Measurements from ENCODE around the gene ZCCHC17.
"Not testable (repeated sequence)": the region's sequence is repeated elsewhere in the genome, so short reads cannot be mapped to it uniquely, and the experiment has no call there.

ZCCHC17 gene

DNA sequence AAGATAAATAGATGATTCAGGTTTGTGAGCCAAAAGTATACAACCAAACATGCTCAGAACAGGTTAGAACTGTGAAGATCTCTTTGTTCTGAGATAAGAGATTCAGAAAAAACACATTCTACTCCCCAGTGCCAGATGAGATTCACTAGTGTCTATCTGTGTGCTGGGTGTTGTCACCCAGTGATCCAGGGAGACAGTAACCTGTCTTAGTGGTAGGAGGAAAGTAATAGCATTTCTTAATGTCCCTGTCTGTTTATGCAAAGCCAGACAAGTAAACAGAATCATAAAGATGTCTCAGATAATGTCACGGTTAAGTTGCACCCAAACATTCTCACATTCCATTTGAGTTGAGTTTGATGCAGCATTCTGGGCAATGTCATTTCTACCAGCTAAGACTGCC is 38.3 kb upstream of the ZCCHC17 start:
- Histone ChIP-seq H3K27ac (replicated peaks; ENCODE audit: low read length) (no peak overlapping the region), H3K4ac (ENCODE audit: low read length) (no peak overlapping the region), H2BK15ac (ENCODE audit: low read length) (no peak overlapping the region), H2BK120ac (ENCODE audit: low read depth, low read length) (no peak overlapping the region), H3K23ac (ENCODE audit: low read depth, low read length, poor library complexity) (no peak overlapping the region), H3K9ac (ENCODE audit: low read depth, low read length, poor library complexity) (no peak overlapping the region), H3K18ac (ENCODE audit: low read length) (no peak overlapping the region), H2AFZ (ENCODE audit: low read length) (no peak overlapping the region), H3K14ac (ENCODE audit: low read length) (no peak overlapping the region), H3K79me1 (ENCODE audit: low read depth, low read length) (no peaks in the 10 kb centered on the region), H3K9me3 (replicated peaks in 1 of 2; ENCODE audit: control insufficient read depth in 2 of 2, insufficient read depth in 1 of 2, low read depth in 1 of 2, low read length in 2 of 2) (no peaks in the 10 kb centered on the region), H3K4me1 (ENCODE audit: control insufficient read depth in 2 of 2, insufficient read depth in 1 of 2, low read depth in 1 of 2, low read length in 2 of 2) (no peaks in the 10 kb centered on the region), H3K27me3 (ENCODE audit: control insufficient read depth in 3 of 3, insufficient read depth in 3 of 3, low read depth in 1 of 3, low read length in 3 of 3) (no peaks in the 10 kb centered on the region), H4K8ac (ENCODE audit: low read depth, low read length) (no peak overlapping the region), H4K91ac (ENCODE audit: low read depth, low read length, poor library complexity) (no peak overlapping the region), H3K36me3 (replicated peaks in 1 of 2; ENCODE audit: control insufficient read depth in 2 of 2, insufficient read depth in 2 of 2, low read length in 2 of 2) (peaks cover 14 to 68% of the 10 kb centered on the region in 2 donors), H2BK12ac (ENCODE audit: low read length) (no peak overlapping the region), H2BK5ac (ENCODE audit: low read length) (no peak overlapping the region), H3K4me3 (ENCODE audit: low read length in 2 of 2) (no peak overlapping the region), H3K4me2 (ENCODE audit: insufficient read depth, low read length, poor library complexity, severe bottlenecking) (no peak overlapping the region), H2AK5ac (ENCODE audit: low read depth, low read length) (no peak overlapping the region)
- no peak for DNase-seq (ENCODE audit: low spot score)
- WGBS, 2 donors (ENCODE audit: extremely low coverage in 2 of 2, insufficient read length in 2 of 2, insufficient replicate concordance in 1 of 2): no CpG with 5 or more reads among the region's 1 CpG

DNA sequence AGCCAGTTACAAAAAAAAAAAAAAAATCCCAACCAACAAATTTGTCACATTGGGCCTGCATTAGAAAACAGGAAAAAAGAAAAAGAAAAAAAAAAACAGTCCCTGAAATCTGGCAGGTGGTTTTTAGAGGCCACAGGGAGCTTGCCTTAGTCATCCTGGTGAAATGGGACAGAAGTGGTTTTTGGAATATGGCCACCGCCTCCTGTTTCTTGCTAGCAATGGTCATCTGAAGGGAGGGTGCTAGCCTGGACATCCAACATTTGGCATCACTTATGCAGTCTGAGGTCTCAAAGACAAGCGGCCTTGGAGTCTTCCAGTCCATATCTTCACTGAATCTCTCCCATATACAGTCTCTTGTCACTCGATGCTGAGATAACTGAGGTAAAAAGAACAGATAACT is 37.1 kb upstream of the ZCCHC17 start:
- peaks cover 14 to 80% of the 10 kb centered on the region in 2 donors for H3K36me3 ChIP-seq (replicated peaks in 1 of 2; ENCODE audit: control insufficient read depth in 2 of 2, insufficient read depth in 2 of 2, low read length in 2 of 2)
- WGBS, 2 donors (ENCODE audit: extremely low coverage in 2 of 2, insufficient read length in 2 of 2, insufficient replicate concordance in 1 of 2): no CpG with 5 or more reads among the region's 3 CpGs

DNA sequence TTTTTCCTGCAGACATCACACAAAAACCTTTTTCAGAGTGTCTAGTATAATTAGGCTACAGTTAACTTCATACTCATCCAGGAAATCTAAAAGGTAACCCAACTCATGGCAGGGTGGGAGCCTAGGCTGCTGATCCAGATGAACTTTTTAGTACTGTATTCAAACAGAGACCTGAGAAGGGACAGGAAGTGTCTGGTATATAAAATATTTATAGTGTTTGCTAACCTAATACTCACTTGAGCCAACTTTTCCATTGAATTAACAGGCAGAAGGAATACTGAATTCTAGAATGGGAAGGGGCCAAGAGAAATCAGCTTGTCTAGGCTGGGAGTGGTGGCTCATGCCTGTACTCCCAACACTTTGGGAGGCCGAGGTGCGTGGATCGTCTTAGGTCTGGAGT is 34.9 kb upstream of the ZCCHC17 start:
- Histone ChIP-seq H3K23ac (ENCODE audit: low read depth, low read length, poor library complexity) (no peak overlapping the region), H2BK120ac (ENCODE audit: low read depth, low read length) (no peak overlapping the region), H3K4me3 (ENCODE audit: low read length in 2 of 2) (no peak overlapping the region), H2AK5ac (ENCODE audit: low read depth, low read length) (no peak overlapping the region), H3K4ac (ENCODE audit: low read length) (no peak overlapping the region), H3K9ac (ENCODE audit: low read depth, low read length, poor library complexity) (no peak overlapping the region), H3K79me1 (ENCODE audit: low read depth, low read length) (no peaks in the 10 kb centered on the region), H3K36me3 (replicated peaks in 1 of 2; ENCODE audit: control insufficient read depth in 2 of 2, insufficient read depth in 2 of 2, low read length in 2 of 2) (peaks cover 16 to 96% of the 10 kb centered on the region in 2 donors), H2BK15ac (ENCODE audit: low read length) (no peak overlapping the region), H3K27me3 (ENCODE audit: control insufficient read depth in 3 of 3, insufficient read depth in 3 of 3, low read depth in 1 of 3, low read length in 3 of 3) (no peaks in the 10 kb centered on the region), H2BK12ac (ENCODE audit: low read length) (no peak overlapping the region), H4K91ac (ENCODE audit: low read depth, low read length, poor library complexity) (no peak overlapping the region), H3K18ac (ENCODE audit: low read length) (no peak overlapping the region), H3K9me3 (replicated peaks in 1 of 2; ENCODE audit: control insufficient read depth in 2 of 2, insufficient read depth in 1 of 2, low read depth in 1 of 2, low read length in 2 of 2) (no peaks in the 10 kb centered on the region), H2AFZ (ENCODE audit: low read length) (no peak overlapping the region), H3K14ac (ENCODE audit: low read length) (no peak overlapping the region), H3K4me1 (ENCODE audit: control insufficient read depth in 2 of 2, insufficient read depth in 1 of 2, low read depth in 1 of 2, low read length in 2 of 2) (peaks cover 0 to 4% of the 10 kb centered on the region in 2 donors), H3K27ac (replicated peaks; ENCODE audit: low read length) (no peak overlapping the region), H4K8ac (ENCODE audit: low read depth, low read length) (no peak overlapping the region), H3K4me2 (ENCODE audit: insufficient read depth, low read length, poor library complexity, severe bottlenecking) (no peak overlapping the region), H2BK5ac (ENCODE audit: low read length) (no peak overlapping the region)
- WGBS, 2 donors (ENCODE audit: extremely low coverage in 2 of 2, insufficient read length in 2 of 2, insufficient replicate concordance in 1 of 2): no CpG with 5 or more reads among the region's 3 CpGs
- no peak for DNase-seq (ENCODE audit: low spot score)

More for the DNA sequence above, 37.1 kb upstream of the ZCCHC17 start:
- H3K4me2 ChIP-seq (ENCODE audit: insufficient read depth, low read length, poor library complexity, severe bottlenecking): no peak overlapping the region
- H3K4ac ChIP-seq (ENCODE audit: low read length): no peak overlapping the region
- H4K8ac ChIP-seq (ENCODE audit: low read depth, low read length): no peak overlapping the region
- H3K14ac ChIP-seq (ENCODE audit: low read length): no peak overlapping the region
- no peak overlapping the region for H3K18ac ChIP-seq (ENCODE audit: low read length)
- no peak overlapping the region for H4K91ac ChIP-seq (ENCODE audit: low read depth, low read length, poor library complexity)
- H3K4me3 ChIP-seq (ENCODE audit: low read length in 2 of 2): no peak overlapping the region
- H3K27me3 ChIP-seq (ENCODE audit: control insufficient read depth in 3 of 3, insufficient read depth in 3 of 3, low read depth in 1 of 3, low read length in 3 of 3): no peaks in the 10 kb centered on the region
- no peak overlapping the region for H3K27ac ChIP-seq (replicated peaks; ENCODE audit: low read length)
- H3K9me3 ChIP-seq (replicated peaks in 1 of 2; ENCODE audit: control insufficient read depth in 2 of 2, insufficient read depth in 1 of 2, low read depth in 1 of 2, low read length in 2 of 2): no peaks in the 10 kb centered on the region
- H2BK120ac ChIP-seq (ENCODE audit: low read depth, low read length): no peak overlapping the region
- no peaks in the 10 kb centered on the region for H3K4me1 ChIP-seq (ENCODE audit: control insufficient read depth in 2 of 2, insufficient read depth in 1 of 2, low read depth in 1 of 2, low read length in 2 of 2)
- no peak overlapping the region for H2BK15ac ChIP-seq (ENCODE audit: low read length)
- H2AFZ ChIP-seq (ENCODE audit: low read length): no peak overlapping the region
- H3K23ac ChIP-seq (ENCODE audit: low read depth, low read length, poor library complexity): no peak overlapping the region
- DNase-seq (ENCODE audit: low spot score): no peak
- H2BK5ac ChIP-seq (ENCODE audit: low read length): no peak overlapping the region
- no peak overlapping the region for H2AK5ac ChIP-seq (ENCODE audit: low read depth, low read length)
- no peaks in the 10 kb centered on the region for H3K79me1 ChIP-seq (ENCODE audit: low read depth, low read length)
- H3K9ac ChIP-seq (ENCODE audit: low read depth, low read length, poor library complexity): no peak overlapping the region
- no peak overlapping the region for H2BK12ac ChIP-seq (ENCODE audit: low read length)

DNA sequence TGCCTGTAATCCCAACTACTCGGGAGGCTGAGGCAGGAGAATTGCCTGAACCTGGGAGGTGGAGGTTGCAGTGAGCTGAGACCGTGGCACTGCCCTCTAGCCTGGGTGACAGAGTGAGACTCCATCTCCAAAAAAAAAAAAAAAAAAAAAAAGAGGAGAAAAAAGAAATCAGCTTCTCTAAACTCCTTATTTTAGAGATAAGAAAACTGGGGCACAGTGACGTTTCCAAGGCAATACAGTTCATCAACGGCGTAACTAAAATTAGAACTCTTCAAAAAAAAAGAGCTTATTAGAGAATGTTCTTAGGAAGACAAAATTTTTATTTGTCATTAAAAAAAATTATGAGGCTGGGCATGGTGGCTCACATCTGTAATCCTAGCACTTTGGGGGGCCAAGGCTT is 34.4 kb upstream of the ZCCHC17 start:
- H3K9ac ChIP-seq (ENCODE audit: low read depth, low read length, poor library complexity); H2BK120ac ChIP-seq (ENCODE audit: low read depth, low read length); H3K27me3 ChIP-seq (ENCODE audit: control insufficient read depth in 3 of 3, insufficient read depth in 3 of 3, low read depth in 1 of 3, low read length in 3 of 3); H2BK15ac ChIP-seq (ENCODE audit: low read length); H3K23ac ChIP-seq (ENCODE audit: low read depth, low read length, poor library complexity); H4K8ac ChIP-seq (ENCODE audit: low read depth, low read length); H3K9me3 ChIP-seq (replicated peaks in 1 of 2; ENCODE audit: control insufficient read depth in 2 of 2, insufficient read depth in 1 of 2, low read depth in 1 of 2, low read length in 2 of 2); H3K4ac ChIP-seq (ENCODE audit: low read length); H4K91ac ChIP-seq (ENCODE audit: low read depth, low read length, poor library complexity); H3K79me1 ChIP-seq (ENCODE audit: low read depth, low read length); DNase-seq (ENCODE audit: low spot score); H3K14ac ChIP-seq (ENCODE audit: low read length); H3K4me3 ChIP-seq (ENCODE audit: low read length in 2 of 2); H3K27ac ChIP-seq (replicated peaks; ENCODE audit: low read length); H3K18ac ChIP-seq (ENCODE audit: low read length); H2BK12ac ChIP-seq (ENCODE audit: low read length); H2BK5ac ChIP-seq (ENCODE audit: low read length); H3K4me1 ChIP-seq (ENCODE audit: control insufficient read depth in 2 of 2, insufficient read depth in 1 of 2, low read depth in 1 of 2, low read length in 2 of 2); H3K4me2 ChIP-seq (ENCODE audit: insufficient read depth, low read length, poor library complexity, severe bottlenecking); H2AFZ ChIP-seq (ENCODE audit: low read length); H2AK5ac ChIP-seq (ENCODE audit: low read depth, low read length): not testable (repeated sequence)
- H3K36me3 ChIP-seq (replicated peaks in 1 of 2; ENCODE audit: control insufficient read depth in 2 of 2, insufficient read depth in 2 of 2, low read length in 2 of 2): peaks cover 20 to 96% of the 10 kb centered on the region in 2 donors
- no CpG with 5 or more reads among the region's 5 CpGs for WGBS, 2 donors (ENCODE audit: extremely low coverage in 2 of 2, insufficient read length in 2 of 2, insufficient replicate concordance in 1 of 2)
